ENCODE data around the gene FBLN2. TPM values are rescaled to one million over a fixed set of nuclear protein-coding genes. Genes with fewer than 3 reads are reported as not detected.

The FBLN2 gene
- total RNA-seq, 4 donors from 2014 or later = 75.7 to 159 (median 89.8) TPM

DNA sequence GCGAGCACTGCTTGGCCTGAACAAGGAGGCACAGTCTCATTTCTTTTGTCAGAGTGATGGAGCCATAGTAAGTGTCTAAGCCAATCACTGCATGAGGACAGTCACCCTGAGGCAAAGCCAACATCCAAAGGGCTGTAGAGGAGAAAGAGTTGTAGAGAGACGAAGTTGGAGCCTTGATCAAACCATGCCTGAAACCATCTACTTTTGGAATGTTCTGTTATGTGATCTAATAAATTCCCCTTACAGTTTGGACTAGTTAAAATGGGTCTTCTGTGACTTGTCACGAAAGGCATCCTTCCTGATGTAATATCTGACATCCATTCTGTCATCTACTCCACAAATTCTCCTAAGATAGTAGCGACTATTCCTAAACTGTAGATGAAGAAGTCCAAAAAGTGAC, 128.3 kb downstream of the FBLN2 start:
- intact Hi-C loops (cut with DNase I) = no loop called here
- DNase-seq = no peak
- WGBS, 2 donors = 93 to 95% methylated on average over 4 of the region's 4 CpGs
- Histone ChIP-seq H3K27me3 (no peaks in the 10 kb centered on the region), H3K36me3 (no peaks in the 10 kb centered on the region), H3K4me3 (replicated peaks in 1 of 3) (no peak overlapping the region), H3K4me1 (no peaks in the 10 kb centered on the region), H3K9me3 (no peaks in the 10 kb centered on the region), H3K27ac (no peak overlapping the region)
- no peak for TF ChIP-seq POLR2A (IDR thresholded peaks at IDR 0.05)
- TF ChIP-seq, protein P1, sequence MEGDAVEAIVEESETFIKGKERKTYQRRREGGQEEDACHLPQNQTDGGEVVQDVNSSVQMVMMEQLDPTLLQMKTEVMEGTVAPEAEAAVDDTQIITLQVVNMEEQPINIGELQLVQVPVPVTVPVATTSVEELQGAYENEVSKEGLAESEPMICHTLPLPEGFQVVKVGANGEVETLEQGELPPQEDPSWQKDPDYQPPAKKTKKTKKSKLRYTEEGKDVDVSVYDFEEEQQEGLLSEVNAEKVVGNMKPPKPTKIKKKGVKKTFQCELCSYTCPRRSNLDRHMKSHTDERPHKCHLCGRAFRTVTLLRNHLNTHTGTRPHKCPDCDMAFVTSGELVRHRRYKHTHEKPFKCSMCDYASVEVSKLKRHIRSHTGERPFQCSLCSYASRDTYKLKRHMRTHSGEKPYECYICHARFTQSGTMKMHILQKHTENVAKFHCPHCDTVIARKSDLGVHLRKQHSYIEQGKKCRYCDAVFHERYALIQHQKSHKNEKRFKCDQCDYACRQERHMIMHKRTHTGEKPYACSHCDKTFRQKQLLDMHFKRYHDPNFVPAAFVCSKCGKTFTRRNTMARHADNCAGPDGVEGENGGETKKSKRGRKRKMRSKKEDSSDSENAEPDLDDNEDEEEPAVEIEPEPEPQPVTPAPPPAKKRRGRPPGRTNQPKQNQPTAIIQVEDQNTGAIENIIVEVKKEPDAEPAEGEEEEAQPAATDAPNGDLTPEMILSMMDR (IDR thresholded peaks at IDR 0.05) = no peak

DNA sequence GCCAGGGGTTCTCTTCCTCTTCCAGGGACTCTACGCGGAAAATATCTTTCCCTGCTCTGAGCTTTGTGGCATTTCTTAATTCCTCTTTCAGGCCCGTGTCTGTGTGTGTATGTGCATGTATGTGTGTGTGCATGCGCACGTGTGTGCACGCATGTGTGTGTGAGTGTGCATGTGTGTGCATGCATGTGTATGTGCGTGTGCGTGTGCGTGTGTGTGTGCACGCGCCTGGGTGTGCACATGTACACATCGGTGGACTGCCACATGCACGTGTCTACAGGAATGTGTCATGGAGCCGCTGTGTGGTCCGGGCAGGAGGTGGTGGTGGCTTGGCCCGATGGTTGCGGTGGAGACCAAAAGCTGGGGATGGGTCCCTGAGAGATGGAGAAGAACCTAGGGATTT, 133.0 kb downstream of the FBLN2 start:
- Histone ChIP-seq H3K27ac (no peak overlapping the region), H3K4me3 (replicated peaks in 1 of 3) (no peak overlapping the region), H3K36me3 (no peaks in the 10 kb centered on the region), H3K27me3 (no peaks in the 10 kb centered on the region), H3K9me3 (no peaks in the 10 kb centered on the region), H3K4me1 (no peaks in the 10 kb centered on the region)
- intact Hi-C loops (cut with DNase I) = no loop called here
- DNase-seq = no peak
- TF ChIP-seq, protein P1 (IDR thresholded peaks at IDR 0.05) = no peak
- no peak for TF ChIP-seq POLR2A (IDR thresholded peaks at IDR 0.05)
- 79 to 95% methylated on average over 16 to 17 of the region's 17 CpGs for WGBS, 2 donors

DNA sequence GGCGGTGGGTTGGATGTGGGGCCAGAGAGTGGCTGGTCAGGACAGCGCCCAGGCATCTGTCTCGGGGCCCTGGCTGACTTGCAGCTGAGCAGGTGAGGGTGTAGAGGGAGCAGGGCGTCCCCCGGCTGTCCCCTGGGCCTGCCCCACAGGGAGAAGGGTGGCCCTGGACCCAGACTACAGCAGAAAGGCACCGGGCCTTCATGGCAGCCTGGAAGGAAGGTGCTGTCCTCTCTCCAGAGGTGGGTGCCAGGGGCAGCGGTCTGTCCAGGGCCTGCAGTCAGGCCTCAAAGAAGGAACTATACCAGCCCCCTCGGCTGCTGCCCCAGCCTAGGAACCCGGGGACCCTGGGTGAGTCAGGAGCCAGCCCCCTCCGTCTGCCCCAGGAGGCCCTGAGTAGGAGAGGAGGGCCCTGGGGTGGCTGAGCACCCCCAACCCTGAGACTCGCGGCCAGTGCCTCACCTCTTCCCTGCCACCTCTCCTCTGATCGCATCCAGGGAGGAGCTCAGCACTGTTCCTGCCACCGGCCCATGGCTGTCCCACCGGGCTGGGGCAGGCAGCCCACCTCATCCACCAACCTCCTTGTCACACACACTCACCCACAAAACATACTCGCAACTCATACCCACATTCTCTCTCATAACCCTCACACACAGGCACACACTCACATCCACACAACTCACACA, 133.5 kb downstream of the FBLN2 start:
- Histone ChIP-seq H3K4me3 (replicated peaks in 1 of 3) (no peak overlapping the region), H3K27me3 (no peaks in the 10 kb centered on the region), H3K9me3 (no peaks in the 10 kb centered on the region), H3K36me3 (no peaks in the 10 kb centered on the region), H3K4me1 (no peaks in the 10 kb centered on the region), H3K27ac (no peak overlapping the region)
- DNase-seq = no peak
- WGBS, 2 donors = 87 to 88% methylated on average over 11 of the region's 16 CpGs
- intact Hi-C loops (cut with DNase I) = no loop called here
- TF ChIP-seq, protein P1 (IDR thresholded peaks at IDR 0.05) = no peak
- no peak for TF ChIP-seq POLR2A (IDR thresholded peaks at IDR 0.05)

DNA sequence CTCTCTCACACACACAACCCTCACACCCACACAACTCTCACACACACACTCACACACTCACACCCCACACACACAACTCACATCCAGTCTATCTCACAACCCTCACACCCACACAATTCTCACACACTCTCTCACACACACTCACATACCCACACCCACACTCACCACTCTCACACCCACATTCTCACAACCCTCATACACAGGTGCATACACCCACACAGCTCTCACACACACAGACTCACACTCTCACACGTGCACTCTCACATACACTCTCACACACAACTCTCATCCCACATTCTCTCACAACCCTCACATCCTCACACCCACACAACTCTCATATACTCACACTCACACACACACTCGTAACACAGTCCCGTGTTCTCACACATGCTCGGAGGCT, 134.4 kb downstream of the FBLN2 start:
- Histone ChIP-seq H3K36me3 (no peaks in the 10 kb centered on the region), H3K9me3 (no peaks in the 10 kb centered on the region), H3K4me1 (no peaks in the 10 kb centered on the region), H3K27me3 (no peaks in the 10 kb centered on the region), H3K4me3 (replicated peaks in 1 of 3) (no peak overlapping the region), H3K27ac (no peak overlapping the region)
- DNase-seq = no peak
- WGBS, 2 donors = 84 to 92% methylated on average over 4 of the region's 4 CpGs
- intact Hi-C loops (cut with DNase I) = no loop called here
- TF ChIP-seq, protein P1 (IDR thresholded peaks at IDR 0.05) = no peak
- no peak for TF ChIP-seq POLR2A (IDR thresholded peaks at IDR 0.05)

DNA sequence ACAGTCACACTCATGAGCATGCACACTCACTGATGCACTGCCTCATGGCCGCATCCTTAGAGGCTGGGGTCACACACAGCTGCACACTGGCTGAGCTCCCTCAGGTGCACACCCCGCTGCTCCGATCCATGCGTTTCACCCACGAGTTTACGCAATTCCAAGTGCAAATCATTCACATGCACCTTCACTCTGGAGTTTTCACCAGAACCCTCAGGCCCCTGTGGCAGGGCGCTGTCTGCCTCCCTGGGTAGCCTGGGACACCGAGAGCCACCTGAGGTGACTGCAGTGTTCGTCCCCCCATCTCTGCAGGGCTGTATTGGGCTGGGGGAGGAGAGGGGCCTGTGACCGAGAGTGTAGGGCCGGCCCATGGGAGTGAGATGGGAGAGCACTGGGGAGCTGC, 134.8 kb downstream of the FBLN2 start:
- Histone ChIP-seq H3K27ac (no peak overlapping the region), H3K4me1 (no peaks in the 10 kb centered on the region), H3K4me3 (replicated peaks in 1 of 3) (no peak overlapping the region), H3K27me3 (no peaks in the 10 kb centered on the region), H3K36me3 (no peaks in the 10 kb centered on the region), H3K9me3 (no peaks in the 10 kb centered on the region)
- no peak for TF ChIP-seq POLR2A (IDR thresholded peaks at IDR 0.05)
- TF ChIP-seq, protein P1 (IDR thresholded peaks at IDR 0.05) = no peak
- intact Hi-C loops (cut with DNase I) = no loop called here
- DNase-seq = no peak
- WGBS, 2 donors = 64 to 73% methylated on average over 10 to 11 of the region's 11 CpGs
